SK-N-SH (cell line): ENCODE results near the gene SOCS7. TPM values are rescaled to one million over a fixed set of nuclear protein-coding genes. Genes with fewer than 3 reads are reported as not detected.

Experiments
- CTCF ChIA-PET: fragments of 300-600, 350-600 bp; formaldehyde crosslinking; extraction: SDS; loops from one replicate; lab custom pipeline; 2021; lab: Yijun Ruan, JAX
- POLR2A ChIA-PET: fragments of 350-600 bp; sonication (Branson Sonifier 250); formaldehyde crosslinking; extraction: SDS; loops from one replicate; lab custom pipeline; 2020; ENCODE audit warnings: antibody characterized with exemption, inconsistent platforms; lab: Yijun Ruan, JAX
- DNase-seq: peaks from one replicate; pipeline ENCODE4 v3.0.0; 2012
- H2AFZ ChIP-seq: fragments of 200-600 bp; sonication (generic); 2 replicates; pipeline ENCODE4 v1.8.1; 2016; ENCODE audit warnings: antibody characterized with exemption, mild to moderate bottlenecking, low read depth
- H3F3A ChIP-seq: fragments of 200-600 bp; sonication (generic); replicated peaks from 2 replicates; pipeline ENCODE3; 2016; ENCODE audit warnings: antibody characterized with exemption, mild to moderate bottlenecking; ENCODE audit not compliant: insufficient read depth
- H3K27ac ChIP-seq, 2 experiments: fragments of 200-500 bp in 1 of 2; fragments of 200-600 bp in 1 of 2; sonication (Bioruptor generic) in 1 of 2; sonication (generic), shearing (Covaris generic) in 1 of 2; 2 replicates each; pipeline versions ENCODE4 v1.5.1 to v1.6.1; 2014 to 2016; ENCODE audit warnings: low read depth in 2 of 2, inconsistent platforms in 1 of 2, low read length in 1 of 2, mild to moderate bottlenecking in 1 of 2, mixed read lengths in 1 of 2
- H3K27me3 ChIP-seq: fragments of 200-600 bp; sonication (generic), shearing (Covaris generic); 2 replicates; pipeline ENCODE4 v1.6.1; 2016; ENCODE audit warnings: mixed run types; ENCODE audit not compliant: insufficient read depth
- H3K36me3 ChIP-seq, 2 experiments: fragments of 200-500 bp in 1 of 2; fragments of 200-600 bp in 1 of 2; sonication (Bioruptor generic) in 1 of 2; sonication (generic) in 1 of 2; replicated peaks in 1 of 2; 2 replicates each; pipeline versions ENCODE3 to v1.5.1; 2014 to 2016; ENCODE audit warnings: low read length in 1 of 2, mild to moderate bottlenecking in 1 of 2; ENCODE audit not compliant: insufficient read depth in 2 of 2, control insufficient read depth in 1 of 2
- H3K4me1 ChIP-seq, 2 experiments: fragments of 200-500 bp in 1 of 2; fragments of 200-600 bp in 1 of 2; sonication (Bioruptor generic) in 1 of 2; sonication (generic), shearing (Covaris generic) in 1 of 2; 2 replicates each; pipeline versions ENCODE4 v1.5.1 to v1.6.1; 2014 to 2016; ENCODE audit warnings: low read depth in 1 of 2, low read length in 1 of 2, mixed run types in 1 of 2; ENCODE audit not compliant: insufficient read depth in 2 of 2, control insufficient read depth in 1 of 2
- H3K4me2 ChIP-seq: fragments of 200-600 bp; sonication (generic), shearing (Covaris generic); 2 replicates; pipeline ENCODE4 v1.6.1; 2017; ENCODE audit warnings: mixed run types
- H3K4me3 ChIP-seq, 2 experiments: fragments of 200-500 bp in 1 of 2; fragments of 200-600 bp in 1 of 2; sonication (Bioruptor generic) in 1 of 2; sonication (generic), shearing (Covaris generic) in 1 of 2; 2 replicates each; pipeline versions ENCODE4 v1.5.1 to v1.8.1; 2014 to 2016; ENCODE audit warnings: low read depth in 2 of 2, inconsistent platforms in 1 of 2, low read length in 1 of 2, mild to moderate bottlenecking in 1 of 2, mixed read lengths in 1 of 2, moderate library complexity in 1 of 2
- H3K79me2 ChIP-seq: fragments of 200-600 bp; sonication (generic); 2 replicates; pipeline ENCODE4 v1.8.1; 2017; ENCODE audit warnings: mild to moderate bottlenecking; ENCODE audit not compliant: insufficient read depth
- H3K9ac ChIP-seq: fragments of 200-600 bp; sonication (generic); 2 replicates; pipeline ENCODE4 v1.6.1; 2017; ENCODE audit warnings: mixed run types
- H3K9me2 ChIP-seq: fragments of 200-600 bp; sonication (generic); 2 replicates; pipeline ENCODE4 v1.6.1; 2017; ENCODE audit warnings: mixed run types
- H3K9me3 ChIP-seq: fragments of 200-600 bp; sonication (generic); 2 replicates; pipeline ENCODE4 v1.6.1; 2017; ENCODE audit warnings: mixed run types, mild to moderate bottlenecking, moderate library complexity
- H4K20me1 ChIP-seq: fragments of 200-600 bp; sonication (generic); 2 replicates; pipeline ENCODE4 v1.6.1; 2017; ENCODE audit warnings: mild to moderate bottlenecking, mixed run types; ENCODE audit not compliant: insufficient read depth
- ELF1 ChIP-seq: IDR thresholded peaks from 2 replicates; pipeline ENCODE4 v1.4.0; 2012
- FOXM1 ChIP-seq: IDR thresholded peaks from 2 replicates; pipeline ENCODE4 v1.4.0; 2012; ENCODE audit warnings: low read depth, mild to moderate bottlenecking
- GABPA ChIP-seq: IDR thresholded peaks from 2 replicates; pipeline ENCODE4 v1.4.0; 2012; ENCODE audit warnings: low read depth, mild to moderate bottlenecking
- GATA2 ChIP-seq: sonication (generic); formaldehyde crosslinking; IDR thresholded peaks from 2 replicates; pipeline ENCODE4 v1.5.0; 2020; ENCODE audit warnings: mild to moderate bottlenecking, missing genetic modification reagents
- JUND ChIP-seq: IDR thresholded peaks from 2 replicates; pipeline ENCODE4 v1.4.0; 2012
- POLR2AphosphoS5 ChIP-seq: IDR thresholded peaks from 2 replicates; pipeline ENCODE4 v1.6.1; 2012; ENCODE audit warnings: low read depth, low read length
- RAD21 ChIP-seq: IDR thresholded peaks from 2 replicates; pipeline ENCODE4 v1.6.1; 2012; ENCODE audit warnings: mild to moderate bottlenecking, low read length
- RXRA ChIP-seq: IDR thresholded peaks from 2 replicates; pipeline ENCODE4 v1.4.0; 2012; ENCODE audit warnings: low read depth, mild to moderate bottlenecking, borderline replicate concordance
- SIN3A ChIP-seq: IDR thresholded peaks from 2 replicates; pipeline ENCODE4 v1.6.1; 2012; ENCODE audit warnings: low read depth, mild to moderate bottlenecking, low read length, moderate library complexity, borderline replicate concordance
- SMC3 ChIP-seq: IDR thresholded peaks from 2 replicates; pipeline ENCODE4 v1.6.1; 2012; ENCODE audit warnings: low read depth, low read length, improper control_type of control experiment
- TCF12 ChIP-seq: IDR thresholded peaks from 2 replicates; pipeline ENCODE4 v1.4.0; 2012
- USF2 ChIP-seq: fragments of 150-350 bp; IDR thresholded peaks from 2 replicates; pipeline ENCODE4 v1.6.1; 2017; ENCODE audit warnings: antibody characterized with exemption, low read length, low read depth, borderline replicate concordance
- WGBS: methylation state at CpG from one replicate; pipeline ENCODE4 v1.1.6; 2017; ENCODE audit warnings: low lambda C conversion rate; 5-methylcytosine and 5-hydroxymethylcytosine counted together
- polyA plus RNA-seq, 3 experiments: library from polyadenylated mRNA; depleted of rRNA; stranded (reverse); fragments of >200 nt; gene quantifications; 2 replicates each; pipeline ENCODE4 v1.2.3, GENCODE V29; 2012
- TF ChIP-seq, protein P1 (sequence below): fragments of 200-600 bp; sonication (generic); IDR thresholded peaks from 2 replicates; pipeline ENCODE4 v1.6.1; 2017; ENCODE audit warnings: antibody characterized with exemption, mild to moderate bottlenecking, moderate library complexity
- TF ChIP-seq, protein P2 (sequence below): IDR thresholded peaks from 2 replicates; pipeline ENCODE4; 2012
- TF ChIP-seq, protein P3 (sequence below): IDR thresholded peaks from 2 replicates; pipeline ENCODE4 v1.4.0; 2012; ENCODE audit warnings: low read depth, borderline replicate concordance
- TF ChIP-seq, protein P4 (sequence below): IDR thresholded peaks from 2 replicates; pipeline ENCODE4 v1.4.0; 2012; ENCODE audit warnings: low read depth, borderline replicate concordance
- TF ChIP-seq, protein P5 (sequence below): IDR thresholded peaks from 2 replicates; pipeline ENCODE4 v1.4.0; 2012; ENCODE audit warnings: low read depth

The SOCS7 gene
- polyA plus RNA-seq, 1 of the 3 experiments (the other 2 are of a cell fraction) = 7.4 TPM

DNA sequence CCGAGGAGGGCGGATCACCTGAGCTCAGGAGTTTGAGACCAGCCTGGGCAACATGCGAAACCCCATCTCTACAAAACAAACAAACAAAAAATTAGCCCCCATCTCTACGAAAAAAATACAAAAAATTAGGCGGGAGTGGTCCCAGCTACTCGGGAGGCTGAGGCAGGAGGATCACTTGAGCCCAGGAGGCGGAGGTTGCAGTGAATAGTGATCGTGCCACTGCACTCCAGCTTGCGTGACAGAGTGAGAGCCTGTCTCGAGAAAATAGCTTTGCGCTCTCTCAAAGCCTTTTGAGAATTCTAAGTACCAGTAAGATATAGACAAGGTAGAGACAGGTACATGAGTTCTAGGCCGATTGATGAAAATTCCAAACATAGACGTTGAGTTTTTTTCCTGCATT is 2.0 kb downstream of the SOCS7 start:
- ChIA-PET CTCF (interaction anchor here (3.3 to 24.7 kb wide), 3 partner anchors 10 to 62 kb away, joined by 14 to 423 read pairs (median 303); no protein-coding TSS in a partner anchor), POLR2A (interaction anchor here (0.6 to 1.1 kb wide), 2 partner anchors 61 to 62 kb away, joined by 3 read pairs; no protein-coding TSS in a partner anchor)
- H3K79me2 ChIP-seq = peaks cover 64% of the 10 kb centered on the region
- H3K4me2 ChIP-seq = peak overlapping the region; percentile 89
- no peaks in the 10 kb centered on the region for H3K9me3 ChIP-seq
- no peaks in the 10 kb centered on the region for H3K36me3 ChIP-seq
- no peak for DNase-seq
- H3K27ac ChIP-seq = no peak overlapping the region
- H3K9me2 ChIP-seq = no peaks in the 10 kb centered on the region
- peaks cover 7 to 32% of the 10 kb centered on the region in 2 experiments; a peak in 2 of 4 replicates for H3K4me1 ChIP-seq
- H3F3A ChIP-seq = peaks cover 14% of the 10 kb centered on the region
- no peaks in the 10 kb centered on the region for H3K27me3 ChIP-seq
- H3K9ac ChIP-seq = peak overlapping the region; percentile 78; the same call in 1 of the 2 replicates
- peaks cover 57% of the 10 kb centered on the region for H4K20me1 ChIP-seq
- peak overlapping the region; percentile 68 to 77; a peak in 3 of 4 replicates for H3K4me3 ChIP-seq
- TF ChIP-seq RAD21 = no peak
- H2AFZ ChIP-seq = no peak overlapping the region
- 96% methylated on average over 13 of the region's 13 CpGs for WGBS

DNA sequence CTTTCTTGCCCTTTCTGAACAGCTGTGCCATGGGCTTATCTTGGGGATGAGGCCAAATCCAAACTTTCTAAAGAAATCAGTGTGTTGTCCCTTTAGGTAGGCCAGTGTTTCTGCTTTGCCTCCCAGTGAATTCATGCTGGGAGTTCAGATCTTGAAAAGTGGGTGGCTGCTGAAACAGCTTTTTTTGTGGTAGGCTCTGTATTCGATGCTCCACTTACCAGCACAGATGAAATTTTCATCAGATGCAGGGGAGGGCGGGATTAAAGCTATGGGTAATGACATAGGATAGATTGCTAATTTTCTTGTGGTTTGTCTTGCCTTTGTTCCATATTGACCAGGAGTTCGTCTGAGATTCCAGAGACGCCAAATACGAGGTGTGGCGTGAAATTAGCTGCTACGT is 2.8 kb downstream of the SOCS7 start:
- no peak overlapping the region for H3K4me3 ChIP-seq
- H3K36me3 ChIP-seq = no peaks in the 10 kb centered on the region
- no peaks in the 10 kb centered on the region for H3K27me3 ChIP-seq
- no peak overlapping the region for H3K9ac ChIP-seq
- DNase-seq = no peak
- WGBS = 95% methylated on average over 7 of the region's 7 CpGs
- no peaks in the 10 kb centered on the region for H3K9me2 ChIP-seq
- H3K27ac ChIP-seq = no peak overlapping the region
- peaks cover 70% of the 10 kb centered on the region for H3K79me2 ChIP-seq
- H2AFZ ChIP-seq = no peak overlapping the region
- H4K20me1 ChIP-seq = peaks cover 65% of the 10 kb centered on the region
- POLR2A ChIA-PET = interaction anchor here (1.0 kb wide), 1 partner anchor 60 kb away, joined by 3 read pairs; no protein-coding TSS in a partner anchor
- peaks cover 7 to 34% of the 10 kb centered on the region in 2 experiments; a peak in 2 of 4 replicates for H3K4me1 ChIP-seq
- CTCF ChIA-PET = interaction anchor here (2.3 to 24.7 kb wide), 4 partner anchors 9 to 61 kb away, joined by 11 to 423 read pairs (median 158); no protein-coding TSS in a partner anchor
- H3K4me2 ChIP-seq = peak overlapping the region; percentile 89
- no peaks in the 10 kb centered on the region for H3K9me3 ChIP-seq
- peaks cover 14% of the 10 kb centered on the region for H3F3A ChIP-seq
- TF ChIP-seq TCF12 (no peak), GATA2 (CRISPR knock-in tag) (no peak), ELF1 (no peak), RXRA (no peak), FOXM1 (no peak), GABPA (no peak), SIN3A (no peak), JUND (no peak), POLR2AphosphoS5 (no peak), SMC3 (no peak), USF2 (no peak)
- TF ChIP-seq, protein P1, sequence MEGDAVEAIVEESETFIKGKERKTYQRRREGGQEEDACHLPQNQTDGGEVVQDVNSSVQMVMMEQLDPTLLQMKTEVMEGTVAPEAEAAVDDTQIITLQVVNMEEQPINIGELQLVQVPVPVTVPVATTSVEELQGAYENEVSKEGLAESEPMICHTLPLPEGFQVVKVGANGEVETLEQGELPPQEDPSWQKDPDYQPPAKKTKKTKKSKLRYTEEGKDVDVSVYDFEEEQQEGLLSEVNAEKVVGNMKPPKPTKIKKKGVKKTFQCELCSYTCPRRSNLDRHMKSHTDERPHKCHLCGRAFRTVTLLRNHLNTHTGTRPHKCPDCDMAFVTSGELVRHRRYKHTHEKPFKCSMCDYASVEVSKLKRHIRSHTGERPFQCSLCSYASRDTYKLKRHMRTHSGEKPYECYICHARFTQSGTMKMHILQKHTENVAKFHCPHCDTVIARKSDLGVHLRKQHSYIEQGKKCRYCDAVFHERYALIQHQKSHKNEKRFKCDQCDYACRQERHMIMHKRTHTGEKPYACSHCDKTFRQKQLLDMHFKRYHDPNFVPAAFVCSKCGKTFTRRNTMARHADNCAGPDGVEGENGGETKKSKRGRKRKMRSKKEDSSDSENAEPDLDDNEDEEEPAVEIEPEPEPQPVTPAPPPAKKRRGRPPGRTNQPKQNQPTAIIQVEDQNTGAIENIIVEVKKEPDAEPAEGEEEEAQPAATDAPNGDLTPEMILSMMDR = no peak
- TF ChIP-seq, protein P2, sequence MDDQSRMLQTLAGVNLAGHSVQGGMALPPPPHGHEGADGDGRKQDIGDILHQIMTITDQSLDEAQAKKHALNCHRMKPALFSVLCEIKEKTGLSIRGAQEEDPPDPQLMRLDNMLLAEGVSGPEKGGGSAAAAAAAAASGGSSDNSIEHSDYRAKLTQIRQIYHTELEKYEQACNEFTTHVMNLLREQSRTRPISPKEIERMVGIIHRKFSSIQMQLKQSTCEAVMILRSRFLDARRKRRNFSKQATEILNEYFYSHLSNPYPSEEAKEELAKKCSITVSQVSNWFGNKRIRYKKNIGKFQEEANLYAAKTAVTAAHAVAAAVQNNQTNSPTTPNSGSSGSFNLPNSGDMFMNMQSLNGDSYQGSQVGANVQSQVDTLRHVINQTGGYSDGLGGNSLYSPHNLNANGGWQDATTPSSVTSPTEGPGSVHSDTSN = no peak
- TF ChIP-seq, protein P3, sequence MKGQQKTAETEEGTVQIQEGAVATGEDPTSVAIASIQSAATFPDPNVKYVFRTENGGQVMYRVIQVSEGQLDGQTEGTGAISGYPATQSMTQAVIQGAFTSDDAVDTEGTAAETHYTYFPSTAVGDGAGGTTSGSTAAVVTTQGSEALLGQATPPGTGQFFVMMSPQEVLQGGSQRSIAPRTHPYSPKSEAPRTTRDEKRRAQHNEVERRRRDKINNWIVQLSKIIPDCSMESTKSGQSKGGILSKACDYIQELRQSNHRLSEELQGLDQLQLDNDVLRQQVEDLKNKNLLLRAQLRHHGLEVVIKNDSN = no peak
- TF ChIP-seq, protein P4, sequence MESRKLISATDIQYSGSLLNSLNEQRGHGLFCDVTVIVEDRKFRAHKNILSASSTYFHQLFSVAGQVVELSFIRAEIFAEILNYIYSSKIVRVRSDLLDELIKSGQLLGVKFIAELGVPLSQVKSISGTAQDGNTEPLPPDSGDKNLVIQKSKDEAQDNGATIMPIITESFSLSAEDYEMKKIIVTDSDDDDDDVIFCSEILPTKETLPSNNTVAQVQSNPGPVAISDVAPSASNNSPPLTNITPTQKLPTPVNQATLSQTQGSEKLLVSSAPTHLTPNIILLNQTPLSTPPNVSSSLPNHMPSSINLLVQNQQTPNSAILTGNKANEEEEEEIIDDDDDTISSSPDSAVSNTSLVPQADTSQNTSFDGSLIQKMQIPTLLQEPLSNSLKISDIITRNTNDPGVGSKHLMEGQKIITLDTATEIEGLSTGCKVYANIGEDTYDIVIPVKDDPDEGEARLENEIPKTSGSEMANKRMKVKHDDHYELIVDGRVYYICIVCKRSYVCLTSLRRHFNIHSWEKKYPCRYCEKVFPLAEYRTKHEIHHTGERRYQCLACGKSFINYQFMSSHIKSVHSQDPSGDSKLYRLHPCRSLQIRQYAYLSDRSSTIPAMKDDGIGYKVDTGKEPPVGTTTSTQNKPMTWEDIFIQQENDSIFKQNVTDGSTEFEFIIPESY = no peak
- TF ChIP-seq, protein P5, sequence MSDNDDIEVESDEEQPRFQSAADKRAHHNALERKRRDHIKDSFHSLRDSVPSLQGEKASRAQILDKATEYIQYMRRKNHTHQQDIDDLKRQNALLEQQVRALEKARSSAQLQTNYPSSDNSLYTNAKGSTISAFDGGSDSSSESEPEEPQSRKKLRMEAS = no peak
